Stimulated activated CD4-positive, alpha-beta T cell treated with anti-CD3 and anti-CD28 coated beads, TNF-alpha, amount 100 ng/mL, for 1 hour (primary cell): ENCODE measurements around the gene KLHL5.
A peak's percentile ranks its signal among the peaks of the same experiment; 100 is the strongest.

ENCODE experiments used
- DNase-seq, 3 donors: peaks; one replicate each; pipeline ENCODE4 v3.0.0-alpha.2; 2020; ENCODE audit warnings: low read depth in 3 of 3, low spot score in 1 of 3

The KLHL5 gene

GRCh38 chr4:39043861-39044363, 18.1 kb upstream of the KLHL5 start:
- DNase-seq: no peak

- DNase-seq: peak; percentile 93 to 96 (median 94)
Measured at GRCh38 chr4:39044364-39044955, 17.6 kb upstream of the KLHL5 start.

GRCh38 chr4:39044956-39045826, 16.8 kb upstream of the KLHL5 start:
- peak in 1 of 3 donors; percentile 18 for DNase-seq

GRCh38 chr4:39045827-39046221, 16.2 kb upstream of the KLHL5 start:
- no peak for DNase-seq

GRCh38 chr4:39046249-39046648, 15.8 kb upstream of the KLHL5 start:
- no peak for DNase-seq

- no peak for DNase-seq
Measured at GRCh38 chr4:39047681-39048080, 14.4 kb upstream of the KLHL5 start.

- DNase-seq: no peak
Measured at GRCh38 chr4:39048311-39048710, 13.7 kb upstream of the KLHL5 start.

GRCh38 chr4:39050590-39050989, 11.4 kb upstream of the KLHL5 start:
- no peak for DNase-seq

GRCh38 chr4:39051492-39051891, 10.5 kb upstream of the KLHL5 start:
- DNase-seq: no peak

GRCh38 chr4:39053983-39054382, 8.0 kb upstream of the KLHL5 start:
- DNase-seq: no peak

GRCh38 chr4:39054497-39054896, 7.5 kb upstream of the KLHL5 start:
- no peak for DNase-seq

GRCh38 chr4:39056023-39056422, 6.0 kb upstream of the KLHL5 start:
- no peak for DNase-seq

GRCh38 chr4:39061457-39061856, 575 bp upstream of the KLHL5 start:
- no peak for DNase-seq

- DNase-seq: no peak
Measured at GRCh38 chr4:39062770-39063097, 702 bp downstream of the KLHL5 start.

GRCh38 chr4:39063430-39063829, 1.4 kb downstream of the KLHL5 start:
- no peak for DNase-seq

GRCh38 chr4:39066371-39066770, 4.3 kb downstream of the KLHL5 start:
- DNase-seq: no peak

- no peak for DNase-seq
Measured at GRCh38 chr4:39067031-39067430, 5.0 kb downstream of the KLHL5 start.

- DNase-seq: no peak
Measured at GRCh38 chr4:39067451-39067850, 5.4 kb downstream of the KLHL5 start.

- DNase-seq: no peak
Measured at GRCh38 chr4:39068907-39069306, 6.9 kb downstream of the KLHL5 start.

GRCh38 chr4:39078829-39079228, 16.8 kb downstream of the KLHL5 start:
- DNase-seq: no peak

GRCh38 chr4:39083164-39083563, 21.1 kb downstream of the KLHL5 start:
- no peak for DNase-seq

- no peak for DNase-seq
Measured at GRCh38 chr4:39085891-39086290, 23.9 kb downstream of the KLHL5 start.

GRCh38 chr4:39096847-39097246, 34.8 kb downstream of the KLHL5 start:
- DNase-seq: no peak
